Measurements from ENCODE around the gene SH3RF3. TPM values are rescaled to one million over a fixed set of nuclear protein-coding genes. Genes with fewer than 3 reads are reported as not detected.

The SH3RF3 gene
- total and polyA plus RNA-seq, 2 of the 13 experiments (the other 11 are each of a cell fraction or from before 2014, with no cell fraction given) = 0.04 TPM; not detected in 1

DNA sequence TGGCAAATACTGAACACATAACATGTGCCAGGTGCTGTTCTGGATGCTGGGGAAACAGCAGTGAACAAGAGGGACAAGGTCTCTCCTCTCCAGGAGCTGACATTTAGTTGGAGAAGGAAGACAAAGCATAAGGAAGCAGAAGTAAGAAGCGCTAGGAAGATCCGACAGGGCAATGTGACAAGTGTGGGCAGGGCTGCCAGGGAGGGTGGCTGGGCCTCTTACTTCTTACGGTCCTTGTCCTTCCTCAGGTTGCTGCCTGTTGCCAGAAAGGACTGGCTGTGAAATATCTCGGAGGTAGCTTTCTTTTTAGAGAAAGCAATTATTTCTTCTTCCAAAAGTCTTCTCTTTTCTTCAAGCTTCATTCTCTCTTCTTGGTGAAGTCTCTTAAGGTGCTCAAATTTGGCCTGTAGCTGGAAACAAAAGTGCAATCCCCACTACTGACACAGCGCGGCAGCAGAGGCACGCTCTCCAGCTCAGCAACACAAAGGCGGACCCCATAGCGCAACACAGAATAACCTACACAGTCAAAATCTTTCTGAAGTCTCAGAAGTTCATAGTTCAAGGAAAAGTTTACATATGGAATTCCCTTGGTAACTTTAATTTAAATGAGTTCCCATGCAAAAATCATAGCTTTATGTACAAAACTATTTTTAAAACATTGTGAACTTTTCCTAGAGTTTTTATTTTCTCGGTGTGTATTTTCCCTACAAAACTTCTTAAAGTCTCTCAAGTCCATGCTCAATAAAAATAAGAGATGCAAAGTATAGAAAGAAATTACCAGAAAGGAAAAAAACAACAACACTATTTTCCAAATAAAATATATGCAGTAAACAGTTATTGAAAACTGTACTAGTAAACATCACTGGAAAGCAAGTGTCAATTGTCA is 417.1 kb downstream of the SH3RF3 start (continued):
- TF ChIP-seq, protein P1, sequence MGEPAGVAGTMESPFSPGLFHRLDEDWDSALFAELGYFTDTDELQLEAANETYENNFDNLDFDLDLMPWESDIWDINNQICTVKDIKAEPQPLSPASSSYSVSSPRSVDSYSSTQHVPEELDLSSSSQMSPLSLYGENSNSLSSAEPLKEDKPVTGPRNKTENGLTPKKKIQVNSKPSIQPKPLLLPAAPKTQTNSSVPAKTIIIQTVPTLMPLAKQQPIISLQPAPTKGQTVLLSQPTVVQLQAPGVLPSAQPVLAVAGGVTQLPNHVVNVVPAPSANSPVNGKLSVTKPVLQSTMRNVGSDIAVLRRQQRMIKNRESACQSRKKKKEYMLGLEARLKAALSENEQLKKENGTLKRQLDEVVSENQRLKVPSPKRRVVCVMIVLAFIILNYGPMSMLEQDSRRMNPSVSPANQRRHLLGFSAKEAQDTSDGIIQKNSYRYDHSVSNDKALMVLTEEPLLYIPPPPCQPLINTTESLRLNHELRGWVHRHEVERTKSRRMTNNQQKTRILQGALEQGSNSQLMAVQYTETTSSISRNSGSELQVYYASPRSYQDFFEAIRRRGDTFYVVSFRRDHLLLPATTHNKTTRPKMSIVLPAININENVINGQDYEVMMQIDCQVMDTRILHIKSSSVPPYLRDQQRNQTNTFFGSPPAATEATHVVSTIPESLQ (CRISPR knock-in tag; conservative IDR thresholded peaks at IDR 0.05) = no peak
- no peak for TF ChIP-seq ZNF543 (CRISPR knock-in tag; IDR thresholded peaks at IDR 0.05)
- no peak for TF ChIP-seq ZNF737 (CRISPR knock-in tag; IDR thresholded peaks at IDR 0.05; ENCODE audit: borderline replicate concordance)
- no peak for TF ChIP-seq MTA3 (CRISPR knock-in tag; IDR thresholded peaks at IDR 0.05)
- TF ChIP-seq, protein P2, sequence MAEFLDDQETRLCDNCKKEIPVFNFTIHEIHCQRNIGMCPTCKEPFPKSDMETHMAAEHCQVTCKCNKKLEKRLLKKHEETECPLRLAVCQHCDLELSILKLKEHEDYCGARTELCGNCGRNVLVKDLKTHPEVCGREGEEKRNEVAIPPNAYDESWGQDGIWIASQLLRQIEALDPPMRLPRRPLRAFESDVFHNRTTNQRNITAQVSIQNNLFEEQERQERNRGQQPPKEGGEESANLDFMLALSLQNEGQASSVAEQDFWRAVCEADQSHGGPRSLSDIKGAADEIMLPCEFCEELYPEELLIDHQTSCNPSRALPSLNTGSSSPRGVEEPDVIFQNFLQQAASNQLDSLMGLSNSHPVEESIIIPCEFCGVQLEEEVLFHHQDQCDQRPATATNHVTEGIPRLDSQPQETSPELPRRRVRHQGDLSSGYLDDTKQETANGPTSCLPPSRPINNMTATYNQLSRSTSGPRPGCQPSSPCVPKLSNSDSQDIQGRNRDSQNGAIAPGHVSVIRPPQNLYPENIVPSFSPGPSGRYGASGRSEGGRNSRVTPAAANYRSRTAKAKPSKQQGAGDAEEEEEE (CRISPR knock-in tag; IDR thresholded peaks at IDR 0.05; ENCODE audit: borderline replicate concordance) = no peak
- TF ChIP-seq KMT2B (CRISPR knock-in tag; IDR thresholded peaks at IDR 0.05) = no peak
- TF ChIP-seq ZSCAN12 (CRISPR knock-in tag; IDR thresholded peaks at IDR 0.05) = no peak
- TF ChIP-seq, protein P3, sequence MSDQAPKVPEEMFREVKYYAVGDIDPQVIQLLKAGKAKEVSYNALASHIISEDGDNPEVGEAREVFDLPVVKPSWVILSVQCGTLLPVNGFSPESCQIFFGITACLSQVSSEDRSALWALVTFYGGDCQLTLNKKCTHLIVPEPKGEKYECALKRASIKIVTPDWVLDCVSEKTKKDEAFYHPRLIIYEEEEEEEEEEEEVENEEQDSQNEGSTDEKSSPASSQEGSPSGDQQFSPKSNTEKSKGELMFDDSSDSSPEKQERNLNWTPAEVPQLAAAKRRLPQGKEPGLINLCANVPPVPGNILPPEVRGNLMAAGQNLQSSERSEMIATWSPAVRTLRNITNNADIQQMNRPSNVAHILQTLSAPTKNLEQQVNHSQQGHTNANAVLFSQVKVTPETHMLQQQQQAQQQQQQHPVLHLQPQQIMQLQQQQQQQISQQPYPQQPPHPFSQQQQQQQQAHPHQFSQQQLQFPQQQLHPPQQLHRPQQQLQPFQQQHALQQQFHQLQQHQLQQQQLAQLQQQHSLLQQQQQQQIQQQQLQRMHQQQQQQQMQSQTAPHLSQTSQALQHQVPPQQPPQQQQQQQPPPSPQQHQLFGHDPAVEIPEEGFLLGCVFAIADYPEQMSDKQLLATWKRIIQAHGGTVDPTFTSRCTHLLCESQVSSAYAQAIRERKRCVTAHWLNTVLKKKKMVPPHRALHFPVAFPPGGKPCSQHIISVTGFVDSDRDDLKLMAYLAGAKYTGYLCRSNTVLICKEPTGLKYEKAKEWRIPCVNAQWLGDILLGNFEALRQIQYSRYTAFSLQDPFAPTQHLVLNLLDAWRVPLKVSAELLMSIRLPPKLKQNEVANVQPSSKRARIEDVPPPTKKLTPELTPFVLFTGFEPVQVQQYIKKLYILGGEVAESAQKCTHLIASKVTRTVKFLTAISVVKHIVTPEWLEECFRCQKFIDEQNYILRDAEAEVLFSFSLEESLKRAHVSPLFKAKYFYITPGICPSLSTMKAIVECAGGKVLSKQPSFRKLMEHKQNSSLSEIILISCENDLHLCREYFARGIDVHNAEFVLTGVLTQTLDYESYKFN (CRISPR knock-in tag; conservative IDR thresholded peaks at IDR 0.05) = peak; percentile 39; the same call in 1 of the 2 replicates
- no peak for TF ChIP-seq ZKSCAN1 (IDR thresholded peaks at IDR 0.05; ENCODE audit: low read length)
- TF ChIP-seq THYN1 (CRISPR knock-in tag; IDR thresholded peaks at IDR 0.05; ENCODE audit: borderline replicate concordance, low read depth) = no peak
- TF ChIP-seq, protein P4, sequence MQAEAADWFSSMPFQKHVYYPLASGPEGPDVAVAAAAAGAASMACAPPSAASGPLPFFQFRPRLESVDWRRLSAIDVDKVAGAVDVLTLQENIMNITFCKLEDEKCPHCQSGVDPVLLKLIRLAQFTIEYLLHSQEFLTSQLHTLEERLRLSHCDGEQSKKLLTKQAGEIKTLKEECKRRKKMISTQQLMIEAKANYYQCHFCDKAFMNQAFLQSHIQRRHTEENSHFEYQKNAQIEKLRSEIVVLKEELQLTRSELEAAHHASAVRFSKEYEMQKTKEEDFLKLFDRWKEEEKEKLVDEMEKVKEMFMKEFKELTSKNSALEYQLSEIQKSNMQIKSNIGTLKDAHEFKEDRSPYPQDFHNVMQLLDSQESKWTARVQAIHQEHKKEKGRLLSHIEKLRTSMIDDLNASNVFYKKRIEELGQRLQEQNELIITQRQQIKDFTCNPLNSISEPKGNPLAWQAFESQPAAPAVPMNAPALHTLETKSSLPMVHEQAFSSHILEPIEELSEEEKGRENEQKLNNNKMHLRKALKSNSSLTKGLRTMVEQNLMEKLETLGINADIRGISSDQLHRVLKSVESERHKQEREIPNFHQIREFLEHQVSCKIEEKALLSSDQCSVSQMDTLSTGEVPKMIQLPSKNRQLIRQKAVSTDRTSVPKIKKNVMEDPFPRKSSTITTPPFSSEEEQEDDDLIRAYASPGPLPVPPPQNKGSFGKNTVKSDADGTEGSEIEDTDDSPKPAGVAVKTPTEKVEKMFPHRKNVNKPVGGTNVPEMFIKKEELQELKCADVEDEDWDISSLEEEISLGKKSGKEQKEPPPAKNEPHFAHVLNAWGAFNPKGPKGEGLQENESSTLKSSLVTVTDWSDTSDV (CRISPR knock-in tag; IDR thresholded peaks at IDR 0.05) = no peak
- TF ChIP-seq MAFK (conservative IDR thresholded peaks at IDR 0.05 in 1 of 2, IDR thresholded peaks at IDR 0.05 in 1 of 2; ENCODE audit: low read length in 2 of 2) = no peak
- no peak for TF ChIP-seq ZNF10 (CRISPR knock-in tag; IDR thresholded peaks at IDR 0.05; ENCODE audit: borderline replicate concordance, low read depth)
- TF ChIP-seq, protein P5, sequence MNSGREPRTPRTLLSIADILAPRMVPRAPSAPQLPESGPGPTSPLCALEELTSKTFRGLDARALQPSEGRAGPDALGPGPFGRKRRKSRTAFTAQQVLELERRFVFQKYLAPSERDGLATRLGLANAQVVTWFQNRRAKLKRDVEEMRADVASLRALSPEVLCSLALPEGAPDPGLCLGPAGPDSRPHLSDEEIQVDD (CRISPR knock-in tag; IDR thresholded peaks at IDR 0.05; ENCODE audit: borderline replicate concordance) = no peak
- TF ChIP-seq KMT2A (CRISPR knock-in tag; IDR thresholded peaks at IDR 0.05) = no peak
- TF ChIP-seq STAT5B (CRISPR knock-in tag; IDR thresholded peaks at IDR 0.05) = no peak
